Psoas muscle (tissue), 8 donors: ENCODE results near the gene GABARAP. TPM values are rescaled to one million over a fixed set of nuclear protein-coding genes. Genes with fewer than 3 reads are reported as not detected.

Source experiments
- ATAC-seq, 4 donors: fragments of 200-7000 bp; cut with Tn5 transposase; one replicate each; pipeline ENCODE4 v1.9.1; 2020; ENCODE audit warnings: moderate library complexity in 3 of 4, mild to moderate bottlenecking in 2 of 4
- DNase-seq, 2 donors: peaks; one replicate each; pipeline ENCODE4 v3.0.0-alpha.2; 2020
- H3K27ac ChIP-seq: fragments of 200-600 bp; one replicate; pipeline ENCODE4 v1.8.0; 2022
- H3K27me3 ChIP-seq, 3 donors: fragments of 200-600 bp in 1 of 3; one replicate each; pipeline versions ENCODE4 v1.6.1 to v1.8.0; 2013 to 2022; ENCODE audit warnings: low read length in 2 of 3, mild to moderate bottlenecking in 2 of 3, moderate library complexity in 1 of 3; ENCODE audit not compliant: insufficient read depth in 3 of 3
- H3K36me3 ChIP-seq, 2 donors: fragments of 200-600 bp in 1 of 2; one replicate each; pipeline versions ENCODE4 v1.6.1 to v1.8.0; 2013 to 2022; ENCODE audit warnings: low read depth in 1 of 2, mild to moderate bottlenecking in 1 of 2, moderate library complexity in 1 of 2; ENCODE audit not compliant: insufficient read depth in 1 of 2
- H3K4me1 ChIP-seq: fragments of 200-600 bp; one replicate; pipeline ENCODE4 v1.8.0; 2022
- H3K4me3 ChIP-seq: fragments of 200-600 bp; one replicate; pipeline ENCODE4 v1.8.0; 2022; ENCODE audit warnings: mild to moderate bottlenecking
- H3K9me3 ChIP-seq: fragments of 200-600 bp; one replicate; pipeline ENCODE4 v1.8.0; 2022
- WGBS, 3 donors: extraction: QIAGEN DNeasy Blood & Tissue Kit; methylation state at CpG; one replicate each; pipeline versions ENCODE4 v1.1.6 to v1.1.7; 2013; 5-methylcytosine and 5-hydroxymethylcytosine counted together
- intact Hi-C, 2 donors: fragments of 100-400 bp; cut with DNase I; formaldehyde crosslinking; loops; one replicate each; pipeline versions ENCODE4 v1.11.0 to v1.14.2; 2022
- polyA plus RNA-seq, 3 donors: library from polyadenylated mRNA; stranded (reverse); fragments of 200-250 nt; gene quantifications; one replicate each; pipeline ENCODE4 v1.2.3, GENCODE V29; 2013
- total RNA-seq, 4 donors: library from RNA; stranded (reverse); fragmentation: NEBNext Ultra II Directional in 2 of 4; extraction: Animal tissue kit (Norgen Biotek cat#: 25700) in 2 of 4; gene quantifications; one replicate each; pipeline versions ENCODE4 v1.2.1 to v1.2.4, GENCODE V29; 2021 to 2023
- TF ChIP-seq, protein P1 (sequence below): fragments of 200-600 bp; IDR thresholded peaks from one replicate; pipeline ENCODE4 v1.8.0; 2022; ENCODE audit warnings: antibody characterized with exemption
- donor health status: healthy with polysubstance abuse.
- donor health status: DM: no; HTN: no; CAD: no; lungs with moderate emphysema.
- donor health status: Bipolar disorder and iron deficiency.
- donor health status: healthy.
- donor health status: DM: yes; HTN: yes; CAD: no.
- donor health status: DM: no; HTN: no; CAD: no.
- donor health status: DM: no; HTN: no; CAD: no.
- donor health status: DM: yes; HTN: yes; CAD: no.

The GABARAP gene
- total and polyA plus RNA-seq, 7 donors = 344 to 569 (median 482) TPM

DNA sequence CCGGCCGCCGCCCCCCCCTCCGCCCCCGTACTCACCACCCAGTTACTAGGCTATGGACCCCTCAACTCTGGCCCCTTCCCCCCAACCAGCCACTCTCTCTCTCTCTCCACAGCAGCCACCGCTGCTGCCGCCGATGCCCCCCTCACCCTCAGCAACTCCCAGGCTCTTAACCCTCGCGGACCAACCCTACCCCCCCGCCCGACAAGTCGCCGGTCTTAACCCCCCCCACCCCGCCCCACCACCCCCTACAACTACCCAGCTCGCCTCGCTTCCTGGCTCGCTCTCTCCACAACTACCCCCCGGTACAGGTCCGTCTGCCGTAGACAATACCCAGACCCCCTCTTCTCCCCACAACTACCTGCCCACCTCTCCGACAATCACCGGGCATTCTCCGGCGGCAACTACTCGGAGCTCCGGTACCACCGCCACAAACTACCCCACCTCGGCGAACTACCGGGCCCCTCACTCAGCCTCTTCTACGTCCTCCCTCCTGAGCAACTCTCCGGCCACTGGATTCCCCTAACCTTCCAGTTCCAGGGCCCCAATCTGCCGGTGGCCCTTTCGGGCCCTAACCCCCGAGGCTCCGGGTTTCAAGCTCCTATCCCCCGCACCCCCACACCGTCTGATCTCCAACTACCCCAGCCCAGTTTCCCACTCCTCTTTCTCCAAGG, 3.7 kb downstream of the GABARAP start:
- H3K4me1 ChIP-seq = peaks cover 32% of the 10 kb centered on the region
- H3K4me3 ChIP-seq = peak overlapping the region; percentile 96
- TF ChIP-seq, protein P1, sequence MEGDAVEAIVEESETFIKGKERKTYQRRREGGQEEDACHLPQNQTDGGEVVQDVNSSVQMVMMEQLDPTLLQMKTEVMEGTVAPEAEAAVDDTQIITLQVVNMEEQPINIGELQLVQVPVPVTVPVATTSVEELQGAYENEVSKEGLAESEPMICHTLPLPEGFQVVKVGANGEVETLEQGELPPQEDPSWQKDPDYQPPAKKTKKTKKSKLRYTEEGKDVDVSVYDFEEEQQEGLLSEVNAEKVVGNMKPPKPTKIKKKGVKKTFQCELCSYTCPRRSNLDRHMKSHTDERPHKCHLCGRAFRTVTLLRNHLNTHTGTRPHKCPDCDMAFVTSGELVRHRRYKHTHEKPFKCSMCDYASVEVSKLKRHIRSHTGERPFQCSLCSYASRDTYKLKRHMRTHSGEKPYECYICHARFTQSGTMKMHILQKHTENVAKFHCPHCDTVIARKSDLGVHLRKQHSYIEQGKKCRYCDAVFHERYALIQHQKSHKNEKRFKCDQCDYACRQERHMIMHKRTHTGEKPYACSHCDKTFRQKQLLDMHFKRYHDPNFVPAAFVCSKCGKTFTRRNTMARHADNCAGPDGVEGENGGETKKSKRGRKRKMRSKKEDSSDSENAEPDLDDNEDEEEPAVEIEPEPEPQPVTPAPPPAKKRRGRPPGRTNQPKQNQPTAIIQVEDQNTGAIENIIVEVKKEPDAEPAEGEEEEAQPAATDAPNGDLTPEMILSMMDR = no peak
- peak overlapping the region; percentile 96 for H3K27ac ChIP-seq
- H3K27me3 ChIP-seq = no peaks in the 10 kb centered on the region
- ATAC-seq (no peak), DNase-seq (peak in 1 of 2 donors; percentile 61)
- 0 to 1% (median 1%) methylated on average over 32 to 37 of the region's 39 CpGs for WGBS, 3 donors
- H3K36me3 ChIP-seq = peaks cover 7 to 37% of the 10 kb centered on the region in 2 donors
- intact Hi-C loops = loop anchor here in 1 of 2 donors (10.0 kb wide), 1 partner anchor 346 kb away; the partner anchor contains the start of gene MPDU1
- no peaks in the 10 kb centered on the region for H3K9me3 ChIP-seq

DNA sequence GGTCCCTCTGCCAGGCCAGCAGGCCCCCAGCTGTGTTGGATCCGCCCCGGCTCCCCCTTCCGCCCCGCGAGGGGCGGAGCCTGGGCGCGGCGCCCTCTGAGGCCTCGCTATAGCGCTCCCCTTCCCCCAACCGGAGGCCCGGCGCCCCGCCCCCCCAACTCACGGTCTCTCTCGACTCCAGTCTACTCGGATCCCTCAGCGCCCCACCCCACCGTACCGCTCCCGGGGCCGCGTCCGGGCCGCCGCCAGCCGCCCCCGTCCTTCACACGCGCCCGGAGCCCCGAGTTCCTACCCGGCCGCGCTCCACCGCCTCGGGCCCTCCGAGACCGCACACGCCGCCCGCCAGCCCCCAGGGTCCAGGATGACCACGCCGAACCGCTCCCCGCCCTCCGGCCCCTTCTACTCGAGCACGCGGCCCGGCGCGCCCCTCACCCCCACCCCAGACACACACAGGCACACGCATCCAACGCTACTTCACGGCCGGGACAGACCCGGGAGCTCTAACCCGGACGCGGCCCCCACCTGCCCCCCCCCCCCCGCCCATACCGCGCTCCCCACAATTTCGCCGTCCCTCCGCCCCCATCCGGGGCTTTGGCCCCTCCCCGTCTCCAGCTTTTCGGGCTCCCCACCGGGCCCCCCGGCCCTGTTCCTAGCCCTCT, 4.4 kb downstream of the GABARAP start:
- Histone ChIP-seq H3K36me3 (peaks cover 7 to 34% of the 10 kb centered on the region in 2 donors), H3K4me3 (peak overlapping the region; percentile 96), H3K27me3 (no peaks in the 10 kb centered on the region), H3K27ac (peak overlapping the region; percentile 96), H3K4me1 (peaks cover 35% of the 10 kb centered on the region), H3K9me3 (no peaks in the 10 kb centered on the region)
- WGBS, 3 donors = 0 to 1% (median 1%) methylated on average over 37 to 69 of the region's 73 CpGs
- intact Hi-C loops = loop anchor here in 1 of 2 donors (2.0 to 10.0 kb wide), 2 partner anchors 17 to 347 kb away; partner anchors contain the start of gene MPDU1
- TF ChIP-seq, protein P1 = no peak
- peak; percentile 86 to 89 for DNase-seq
- peak in 3 of 4 donors; percentile 2 to 13 (median 10) for ATAC-seq

DNA sequence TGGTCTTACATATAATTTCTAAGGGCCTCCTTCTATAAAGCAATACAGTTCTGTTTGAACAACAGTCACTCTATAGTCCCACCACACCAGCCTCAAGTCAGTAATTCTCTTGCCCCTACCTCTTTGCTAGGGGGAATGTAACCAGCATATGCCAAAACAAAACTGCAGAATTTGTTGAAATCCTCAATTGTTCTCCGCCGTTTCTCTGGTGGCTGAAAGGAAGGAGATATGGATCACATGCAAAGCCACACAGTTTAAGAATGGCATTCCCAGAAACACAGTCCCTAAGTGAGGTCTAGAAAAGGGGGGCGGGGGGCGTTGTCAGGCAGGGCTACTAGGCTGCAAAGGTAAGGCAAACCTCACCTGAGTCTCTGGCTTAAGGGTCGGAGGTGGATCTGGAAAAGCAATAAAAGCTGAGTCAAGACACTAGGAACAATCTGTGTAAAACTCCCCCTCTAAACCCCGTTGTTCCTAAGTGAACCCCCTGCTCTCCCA, 4.9 kb downstream of the GABARAP start:
- DNase-seq (no peak), ATAC-seq (no peak)
- TF ChIP-seq, protein P1 = no peak
- intact Hi-C loops = loop anchor here in 1 of 2 donors (2.0 to 10.0 kb wide), 2 partner anchors 17 to 347 kb away; partner anchors contain the start of gene MPDU1
- peaks cover 41% of the 10 kb centered on the region for H3K4me1 ChIP-seq
- peaks cover 7 to 34% of the 10 kb centered on the region in 2 donors for H3K36me3 ChIP-seq
- H3K27ac ChIP-seq = peak overlapping the region; percentile 96
- peak overlapping the region; percentile 96 for H3K4me3 ChIP-seq
- WGBS, 3 donors = 27 to 38% (median 33%) methylated on average over 6 of the region's 6 CpGs
- no peaks in the 10 kb centered on the region for H3K27me3 ChIP-seq
- H3K9me3 ChIP-seq = no peaks in the 10 kb centered on the region

DNA sequence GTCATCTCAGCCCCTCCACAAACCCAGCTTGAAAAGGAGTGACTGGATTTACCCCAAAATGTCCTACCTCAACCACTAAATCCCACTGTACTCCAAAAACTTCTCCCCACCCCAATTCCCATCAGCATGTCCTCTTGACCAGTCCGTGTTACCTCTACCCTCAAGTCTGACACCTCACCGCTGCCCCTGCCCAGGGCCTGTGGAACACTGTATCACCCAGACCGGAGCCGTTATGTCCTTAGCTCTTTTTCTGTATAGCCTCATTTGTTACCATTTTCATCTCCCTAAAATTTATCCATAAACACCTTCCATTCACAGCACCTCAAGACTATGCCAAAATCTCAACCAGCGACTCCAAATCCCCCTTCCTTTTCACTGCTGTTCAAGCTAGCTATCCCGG, 5.4 kb downstream of the GABARAP start:
- Histone ChIP-seq H3K9me3 (no peaks in the 10 kb centered on the region), H3K4me3 (peak overlapping the region; percentile 96), H3K4me1 (peaks cover 46% of the 10 kb centered on the region), H3K27me3 (no peaks in the 10 kb centered on the region), H3K36me3 (peaks cover 7 to 34% of the 10 kb centered on the region in 2 donors), H3K27ac (peak overlapping the region; percentile 96)
- TF ChIP-seq, protein P1 = no peak
- no peak for ATAC-seq
- peak in 1 of 2 donors; percentile 10 for DNase-seq
- 78 to 86% (median 83%) methylated on average over 6 of the region's 6 CpGs for WGBS, 3 donors
- intact Hi-C loops = loop anchor here in 1 of 2 donors (2.0 to 10.0 kb wide), 2 partner anchors 16 to 348 kb away; partner anchors contain the start of gene MPDU1
